HG02642 (cell line): Measurements from ENCODE around the gene MAP3K21.
A peak's percentile ranks its signal among the peaks of the same experiment; 100 is the strongest.

Experiments used
- ATAC-seq: cut with Tn5 transposase; IDR thresholded peaks from one replicate; pipeline ENCODE4 v1.9.1; 2021; ENCODE audit warnings: mild to moderate bottlenecking; ENCODE audit not compliant: unreplicated experiment, poor library complexity

The MAP3K21 gene

GRCh38 chr1:233327651-233328141, at the start of gene MAP3K21:
Gene MAP3K21 (plus strand): TSS chr1:233327724. CDS start chr1:233328029, 305 bp downstream.
- ATAC-seq: peak; percentile 59

- ATAC-seq: no peak
These were observed 48.9 kb upstream of the MAP3K21 start for GRCh38 chr1:233278631-233279030.

GRCh38 chr1:233279971-233280370, 47.6 kb upstream of the MAP3K21 start:
- ATAC-seq: no peak

- ATAC-seq: peak; percentile 89
These were observed 45.6 kb upstream of the MAP3K21 start for GRCh38 chr1:233281711-233282581.

GRCh38 chr1:233282582-233282886, 45.0 kb upstream of the MAP3K21 start:
- no peak for ATAC-seq

- ATAC-seq: no peak
These were observed 37.8 kb upstream of the MAP3K21 start for GRCh38 chr1:233289676-233290075.

GRCh38 chr1:233290396-233291034, 37.0 kb upstream of the MAP3K21 start:
- no peak for ATAC-seq

- no peak for ATAC-seq
These were observed 33.7 kb upstream of the MAP3K21 start for GRCh38 chr1:233293556-233294446.

- peak; percentile 42 for ATAC-seq
These were observed 32.6 kb upstream of the MAP3K21 start for GRCh38 chr1:233294913-233295236.

GRCh38 chr1:233295237-233295974, 32.1 kb upstream of the MAP3K21 start, which contains the start of gene PCNX2:
Gene PCNX2 (minus strand): TSS chr1:233295725. CDS start chr1:233295478, 247 bp downstream.
- peak; percentile 96 for ATAC-seq

- ATAC-seq: no peak
These were observed 31.6 kb upstream of the MAP3K21 start for GRCh38 chr1:233295975-233296322.

GRCh38 chr1:233299450-233299849, 28.1 kb upstream of the MAP3K21 start:
- no peak for ATAC-seq

GRCh38 chr1:233300326-233300725, 27.2 kb upstream of the MAP3K21 start:
- ATAC-seq: no peak

GRCh38 chr1:233304489-233305102, 22.9 kb upstream of the MAP3K21 start:
- no peak for ATAC-seq

GRCh38 chr1:233313434-233314155, 13.9 kb upstream of the MAP3K21 start:
- no peak for ATAC-seq

- no peak for ATAC-seq
These were observed 11.7 kb upstream of the MAP3K21 start for GRCh38 chr1:233315718-233316301.

GRCh38 chr1:233316473-233316872, 11.1 kb upstream of the MAP3K21 start:
- no peak for ATAC-seq

GRCh38 chr1:233319272-233319671, 8.3 kb upstream of the MAP3K21 start:
- no peak for ATAC-seq

- no peak for ATAC-seq
These were observed 7.5 kb upstream of the MAP3K21 start for GRCh38 chr1:233320023-233320422.
